HG02870 (cell line): Measurements from ENCODE around the gene OR52N2.

Experiments
- ATAC-seq: cut with Tn5 transposase; IDR thresholded peaks from one replicate; pipeline ENCODE4 v1.9.1; 2021; ENCODE audit warnings: mild to moderate bottlenecking, moderate library complexity; ENCODE audit not compliant: unreplicated experiment

Gene OR52N2

GRCh38 chr11:5808500-5809121 is at the start of gene OR52N2:
Gene OR52N2, plus strand, starts transcription at chr11:5808924. Its CDS starts 11,412 bp downstream, at chr11:5820336.
- peak; percentile 98 for ATAC-seq

DNA sequence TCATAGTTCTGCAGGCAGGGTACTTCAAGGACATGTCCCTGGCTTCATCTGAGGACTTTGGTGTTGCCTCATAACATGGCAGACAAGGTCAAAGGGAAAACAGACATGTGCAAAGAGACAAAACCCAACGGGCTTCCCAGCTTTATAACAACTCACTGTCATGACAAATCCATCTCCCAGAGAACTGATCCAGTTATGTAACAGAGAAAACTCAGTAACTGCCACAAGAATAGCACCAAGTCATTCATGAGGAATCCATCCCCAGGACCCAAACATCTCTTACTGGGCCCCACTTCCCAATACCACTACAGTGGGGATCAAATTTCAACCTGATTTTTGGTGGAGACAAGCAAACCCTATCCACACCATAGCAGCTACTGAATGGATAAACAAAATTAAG is 41.7 kb upstream of the OR52N2 start:
- ATAC-seq: no peak

- ATAC-seq: no peak
Observed at GRCh38 chr11:5783255-5783654, 25.5 kb upstream of the OR52N2 start, which contains the start of gene OR52N5. Gene OR52N5, minus strand, starts transcription at chr11:5783355. Its CDS starts 4,721 bp downstream, at chr11:5778634.

GRCh38 chr11:5791165-5791564 is 17.6 kb upstream of the OR52N2 start, which contains the start of gene OR52N1:
Gene OR52N1, minus strand, starts transcription at chr11:5791265. Its CDS starts 2,449 bp downstream, at chr11:5788816.
- ATAC-seq: no peak

DNA sequence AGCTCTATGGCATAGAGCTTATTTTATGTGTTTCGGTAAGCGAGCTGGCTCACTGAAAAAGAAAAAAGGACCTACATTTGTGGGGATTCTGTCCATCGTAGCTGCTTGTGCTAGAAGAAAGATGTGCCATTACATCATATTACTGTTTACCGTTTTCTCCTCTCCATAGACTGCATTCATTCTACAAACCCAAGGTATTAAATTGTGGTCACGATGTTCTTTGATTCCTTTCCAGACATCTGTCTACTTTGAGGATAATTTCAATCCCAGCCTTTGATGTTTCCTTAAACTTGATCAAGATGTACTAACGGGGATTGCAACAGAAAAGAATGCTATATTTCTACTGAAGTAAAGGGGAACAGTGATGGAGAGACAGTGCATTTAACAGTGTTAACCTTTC is 12.2 kb upstream of the OR52N2 start:
- ATAC-seq: no peak

GRCh38 chr11:5803982-5804381 is 4.7 kb upstream of the OR52N2 start:
- ATAC-seq: no peak

GRCh38 chr11:5807580-5807979 is 1.1 kb upstream of the OR52N2 start:
- ATAC-seq: no peak

- ATAC-seq: peak; percentile 17
Observed at GRCh38 chr11:5809122-5809519, 397 bp downstream of the OR52N2 start.

GRCh38 chr11:5809905-5810795 is 1.4 kb downstream of the OR52N2 start:
- ATAC-seq: no peak

GRCh38 chr11:5815534-5815933 is 6.8 kb downstream of the OR52N2 start:
- no peak for ATAC-seq

- peak; percentile 62 for ATAC-seq
Observed at GRCh38 chr11:5818245-5818886, 9.6 kb downstream of the OR52N2 start.

GRCh38 chr11:5831196-5831829 is 22.6 kb downstream of the OR52N2 start:
- no peak for ATAC-seq

GRCh38 chr11:5833446-5833845 is 24.7 kb downstream of the OR52N2 start:
- no peak for ATAC-seq

DNA sequence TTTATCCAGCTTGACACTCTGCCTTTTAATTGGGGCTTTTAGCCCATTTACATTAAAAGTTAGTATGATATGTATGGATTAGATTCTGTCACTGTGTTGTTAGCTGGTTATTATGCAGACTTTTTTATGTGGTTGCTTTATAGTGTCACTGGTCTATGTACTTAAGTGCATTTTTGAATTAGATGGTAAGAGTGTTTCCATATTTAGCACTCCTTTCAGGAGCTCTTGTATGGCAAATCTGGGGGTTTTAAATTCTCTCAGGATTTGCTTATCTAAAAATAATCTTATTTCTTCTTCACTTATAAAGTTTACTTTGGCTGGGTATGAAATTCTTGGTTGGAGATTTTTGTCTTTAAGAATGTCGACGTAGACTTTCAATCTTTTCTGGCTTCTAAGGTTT is 29.0 kb downstream of the OR52N2 start:
- ATAC-seq: no peak

- no peak for ATAC-seq
Observed at GRCh38 chr11:5841797-5842196, 33.1 kb downstream of the OR52N2 start, which contains the start of gene OR52E6. Gene OR52E6, minus strand, starts transcription at chr11:5841897. Its CDS starts 0 bp downstream, at chr11:5841897.

DNA sequence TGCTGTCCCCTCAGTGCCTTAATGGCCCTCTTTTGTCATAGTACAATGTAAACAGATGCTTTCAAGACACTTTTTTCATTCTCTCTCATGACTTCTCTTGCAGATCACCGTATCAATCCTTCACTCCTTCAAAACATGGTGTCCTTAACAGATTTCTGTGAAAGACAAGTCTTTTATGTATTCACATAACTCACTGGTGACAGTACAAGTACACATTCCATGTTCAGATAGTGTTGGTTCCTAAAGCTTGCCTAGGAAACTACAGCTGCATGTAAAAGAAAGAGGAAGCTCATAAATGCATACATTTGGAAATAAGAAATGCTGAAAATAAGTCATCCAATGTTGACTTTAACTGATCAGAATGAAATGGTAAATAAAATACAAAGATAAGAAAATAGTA is 38.0 kb downstream of the OR52N2 start:
- ATAC-seq: no peak

DNA sequence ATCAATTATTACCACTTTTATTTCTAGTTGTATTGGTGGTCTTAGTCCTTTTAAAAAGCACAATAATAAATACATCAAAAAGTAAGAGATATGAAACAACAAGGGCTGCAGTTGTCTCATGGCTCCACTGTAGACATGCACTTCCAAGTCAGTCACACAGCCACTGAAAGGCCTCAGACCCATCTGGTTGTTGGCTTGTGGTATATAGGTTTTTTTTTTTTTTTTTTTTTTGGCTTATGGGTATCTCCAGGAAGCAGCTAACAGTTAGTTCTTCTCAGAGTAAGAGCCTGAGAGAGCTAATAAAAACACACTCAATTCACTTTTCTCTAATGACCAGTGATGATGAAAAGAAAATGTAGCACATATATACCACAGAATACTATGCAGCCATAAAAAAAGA is 39.0 kb downstream of the OR52N2 start:
- no peak for ATAC-seq

GRCh38 chr11:5851002-5851401 is 42.3 kb downstream of the OR52N2 start:
- ATAC-seq: no peak

DNA sequence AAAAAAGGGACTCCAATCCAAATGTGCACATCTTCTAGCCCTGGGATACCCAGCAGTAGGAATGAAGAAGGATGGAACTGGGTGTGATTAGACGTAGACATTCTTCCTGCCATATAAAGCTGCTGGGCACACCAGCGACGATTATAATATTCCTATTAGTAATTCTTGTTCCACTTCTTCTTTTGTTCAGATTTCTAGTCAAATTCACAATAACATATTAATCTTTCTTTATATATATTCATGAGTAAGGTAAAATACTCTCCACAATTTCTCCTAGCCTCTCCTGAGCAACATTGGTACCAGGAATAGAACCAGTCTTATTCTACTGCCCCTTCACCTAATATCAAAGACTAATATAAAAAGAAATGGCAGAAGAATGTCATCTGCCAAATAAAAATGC is 48.9 kb downstream of the OR52N2 start, which contains the start of gene OR52E8:
Gene OR52E8, minus strand, starts transcription at position 101 of the 400 bp plus-strand sequence. Its CDS starts 0 bp downstream, at position 101.
- no peak for ATAC-seq

GRCh38 chr11:5865826-5866225 is 57.1 kb downstream of the OR52N2 start:
- ATAC-seq: no peak
